HEK293 (cell line): ENCODE results near the gene IL4I1.

Source experiments
- CTCF ChIA-PET: fragments of 350-600 bp; formaldehyde crosslinking; extraction: SDS; loops from one replicate; lab custom pipeline; 2021; ENCODE audit warnings: antibody characterized with exemption; lab: Yijun Ruan, JAX
- POLR2A ChIA-PET: fragments of 300-600 bp; formaldehyde crosslinking; extraction: SDS; loops from one replicate; lab custom pipeline; 2020; ENCODE audit warnings: antibody characterized with exemption, inconsistent platforms; lab: Yijun Ruan, JAX
- H3K27ac ChIP-seq: fragments of 200-500 bp; sonication (Bioruptor generic); 2 replicates; pipeline ENCODE4 v1.5.1; 2014; ENCODE audit warnings: low read depth, low read length, control low read depth, inconsistent platforms; ENCODE audit errors: extremely low read depth
- H3K36me3 ChIP-seq, 2 experiments: fragments of 200-500 bp in 1 of 2; sonication (Bioruptor generic) in 1 of 2; 1 replicate in 1 of 2; 2 replicates in 1 of 2; pipeline ENCODE4 v1.5.1; 2014 to 2017; ENCODE audit warnings: inconsistent platforms in 2 of 2, low read length in 2 of 2; ENCODE audit not compliant: control insufficient read depth in 2 of 2, insufficient read depth in 1 of 2
- H3K4me1 ChIP-seq: fragments of 200-500 bp; sonication (Bioruptor generic); 2 replicates; pipeline ENCODE4 v1.5.1; 2014; ENCODE audit warnings: mild to moderate bottlenecking, low read length, inconsistent platforms; ENCODE audit not compliant: control insufficient read depth, insufficient read depth
- H3K4me3 ChIP-seq: 2 replicates; pipeline ENCODE4 v1.5.1; 2011; ENCODE audit warnings: low read depth, mild to moderate bottlenecking, control low read depth, low read length, moderate library complexity
- H3K9me3 ChIP-seq: fragments of 200-500 bp; sonication (Bioruptor generic); 2 replicates; pipeline ENCODE4 v1.5.1; 2014; ENCODE audit warnings: low read depth, low read length, inconsistent platforms; ENCODE audit not compliant: control insufficient read depth, insufficient read depth
- AEBP2 ChIP-seq: fragments of 450-650 bp; formaldehyde crosslinking; IDR thresholded peaks from 2 replicates; pipeline ENCODE4 v1.5.1; 2016; ENCODE audit warnings: missing biosample characterization, missing genetic modification characterization, borderline replicate concordance
- HOXA7 ChIP-seq: sonication (generic); formaldehyde crosslinking; IDR thresholded peaks from 2 replicates; pipeline ENCODE4 v1.8.1; 2022; ENCODE audit warnings: missing genetic modification reagents, borderline replicate concordance
- IKZF3 ChIP-seq: fragments of 450-650 bp; IDR thresholded peaks from 2 replicates; pipeline ENCODE4 v1.5.0; 2018; ENCODE audit warnings: missing biosample characterization, mild to moderate bottlenecking, missing genetic modification characterization, moderate library complexity
- KLF1 ChIP-seq: fragments of 450-650 bp; formaldehyde crosslinking; IDR thresholded peaks from 2 replicates; pipeline ENCODE4 v1.5.1; 2016; ENCODE audit warnings: missing biosample characterization, missing genetic modification characterization
- MZF1 ChIP-seq: fragments of 450-650 bp; formaldehyde crosslinking; IDR thresholded peaks from 2 replicates; pipeline ENCODE4 v1.5.1; 2017; ENCODE audit warnings: missing biosample characterization, missing genetic modification characterization, borderline replicate concordance
- PATZ1 ChIP-seq: fragments of 450-650 bp; formaldehyde crosslinking; IDR thresholded peaks from 2 replicates; pipeline ENCODE4 v1.5.1; 2016; ENCODE audit warnings: missing biosample characterization, missing genetic modification characterization
- WT1 ChIP-seq: fragments of 450-650 bp; formaldehyde crosslinking; IDR thresholded peaks from 2 replicates; pipeline ENCODE4 v1.5.1; 2016; ENCODE audit warnings: missing biosample characterization, missing genetic modification characterization
- ZBTB17 ChIP-seq: fragments of 450-650 bp; formaldehyde crosslinking; IDR thresholded peaks from 2 replicates; pipeline ENCODE4 v1.5.1; 2016; ENCODE audit warnings: missing biosample characterization, missing genetic modification characterization
- ZBTB20 ChIP-seq: fragments of 450-650 bp; formaldehyde crosslinking; IDR thresholded peaks from 2 replicates; pipeline ENCODE4 v1.5.1; 2016; ENCODE audit warnings: missing biosample characterization, missing genetic modification characterization
- ZIC2 ChIP-seq: fragments of 450-650 bp; formaldehyde crosslinking; IDR thresholded peaks from 2 replicates; pipeline ENCODE4 v1.5.1; 2016; ENCODE audit warnings: missing biosample characterization, missing genetic modification characterization
- ZNF23 ChIP-seq: fragments of 450-650 bp; formaldehyde crosslinking; IDR thresholded peaks from 2 replicates; pipeline ENCODE4 v1.5.1; 2016; ENCODE audit warnings: missing biosample characterization, missing genetic modification characterization, borderline replicate concordance
- ZNF335 ChIP-seq: fragments of 450-650 bp; formaldehyde crosslinking; conservative IDR thresholded peaks from 2 replicates; pipeline ENCODE4 v1.5.1; 2016; ENCODE audit warnings: missing biosample characterization, missing genetic modification characterization
- ZNF558 ChIP-seq: fragments of 450-650 bp; formaldehyde crosslinking; IDR thresholded peaks from 2 replicates; pipeline ENCODE4 v1.5.1; 2016; ENCODE audit warnings: missing biosample characterization, missing genetic modification characterization
- ZNF561 ChIP-seq: fragments of 450-650 bp; IDR thresholded peaks from 2 replicates; pipeline ENCODE4 v1.5.1; 2018; ENCODE audit warnings: missing biosample characterization, missing genetic modification characterization, borderline replicate concordance
- ZNF692 ChIP-seq: fragments of 450-650 bp; formaldehyde crosslinking; IDR thresholded peaks from 2 replicates; pipeline ENCODE4 v1.5.1; 2016; ENCODE audit warnings: missing biosample characterization, missing genetic modification characterization
- ZNF791 ChIP-seq: fragments of 450-650 bp; formaldehyde crosslinking; IDR thresholded peaks from 2 replicates; pipeline ENCODE4 v1.5.1; 2016; ENCODE audit warnings: missing biosample characterization, missing genetic modification characterization
- ZSCAN18 ChIP-seq: fragments of 450-650 bp; formaldehyde crosslinking; IDR thresholded peaks from 2 replicates; pipeline ENCODE4 v1.5.1; 2016; ENCODE audit warnings: missing biosample characterization, missing genetic modification characterization
- TF ChIP-seq, protein P1 (sequence below): fragments of 450-650 bp; formaldehyde crosslinking; IDR thresholded peaks from 2 replicates; pipeline ENCODE4 v1.5.1; 2016; ENCODE audit warnings: missing biosample characterization, missing genetic modification characterization
- TF ChIP-seq, protein P2 (sequence below): fragments of 450-650 bp; formaldehyde crosslinking; IDR thresholded peaks from 2 replicates; pipeline ENCODE4 v1.5.1; 2016; ENCODE audit warnings: missing biosample characterization, missing genetic modification characterization, low read depth
- TF ChIP-seq, protein P3 (sequence below): fragments of 450-650 bp; formaldehyde crosslinking; IDR thresholded peaks from 2 replicates; pipeline ENCODE4 v1.5.1; 2017; ENCODE audit warnings: missing biosample characterization, missing genetic modification characterization

The IL4I1 gene

DNA sequence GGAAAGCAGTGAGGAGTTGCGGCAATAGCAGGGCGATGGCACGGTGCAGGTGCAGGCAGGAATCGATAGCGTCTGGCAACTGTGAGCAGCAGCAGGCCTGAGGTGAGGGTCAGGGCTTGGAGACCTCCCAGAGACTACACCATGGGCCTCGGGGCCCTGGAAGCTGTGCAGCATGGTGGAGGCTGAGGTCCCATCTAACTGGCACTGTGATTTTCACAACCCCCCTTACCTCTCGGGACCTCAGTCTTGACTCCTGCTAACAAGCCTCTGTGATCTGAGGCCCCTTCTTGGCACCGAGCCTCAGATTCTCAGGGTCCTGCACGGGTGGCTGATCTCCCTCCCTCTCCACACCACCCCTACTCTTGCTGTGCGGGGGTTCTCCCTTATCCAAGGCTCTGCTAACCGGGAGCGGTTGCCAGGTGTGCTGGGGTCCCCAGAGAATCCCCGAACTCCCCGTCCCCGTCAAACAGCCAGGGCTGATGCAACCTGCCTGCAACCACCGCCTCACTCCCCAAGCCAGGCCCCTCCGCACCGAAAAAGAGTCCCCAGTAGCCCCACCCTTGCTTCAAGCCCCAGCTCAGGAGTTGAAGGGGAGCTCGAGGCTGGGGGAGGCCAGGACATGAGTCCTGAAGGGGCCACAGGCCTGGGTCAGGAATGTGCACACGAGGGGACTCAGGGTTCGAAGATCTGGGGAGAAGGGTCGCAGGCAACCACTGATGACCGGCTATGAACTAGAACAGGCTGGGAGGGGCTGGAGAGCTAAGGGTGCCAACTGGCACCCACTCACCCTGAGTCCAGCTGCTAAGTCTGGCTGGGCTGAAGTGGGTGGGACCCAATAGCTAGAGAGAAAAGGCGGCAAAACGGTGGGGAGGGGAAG, 27.6 kb upstream of the IL4I1 start:
- Histone ChIP-seq H3K27ac (peak overlapping the region; percentile 3), H3K9me3 (no peaks in the 10 kb centered on the region), H3K4me3 (no peak overlapping the region), H3K36me3 (peaks cover 46 to 77% of the 10 kb centered on the region in 2 experiments), H3K4me1 (peaks cover 4% of the 10 kb centered on the region)
- CTCF ChIA-PET: no interaction called here
- POLR2A ChIA-PET: interaction anchor here (0.8 kb wide), 1 partner anchor 34 kb away, joined by 3 read pairs; no protein-coding TSS in a partner anchor
- no peak for TF ChIP-seq HOXA7 (CRISPR knock-in tag)
- TF ChIP-seq PATZ1 (tag by site-specific recombination): peak; percentile 74; the same call in 1 of the 2 replicates
- TF ChIP-seq KLF1 (tag by site-specific recombination): peak; percentile 31; the same call in 1 of the 2 replicates
- TF ChIP-seq, protein P1, sequence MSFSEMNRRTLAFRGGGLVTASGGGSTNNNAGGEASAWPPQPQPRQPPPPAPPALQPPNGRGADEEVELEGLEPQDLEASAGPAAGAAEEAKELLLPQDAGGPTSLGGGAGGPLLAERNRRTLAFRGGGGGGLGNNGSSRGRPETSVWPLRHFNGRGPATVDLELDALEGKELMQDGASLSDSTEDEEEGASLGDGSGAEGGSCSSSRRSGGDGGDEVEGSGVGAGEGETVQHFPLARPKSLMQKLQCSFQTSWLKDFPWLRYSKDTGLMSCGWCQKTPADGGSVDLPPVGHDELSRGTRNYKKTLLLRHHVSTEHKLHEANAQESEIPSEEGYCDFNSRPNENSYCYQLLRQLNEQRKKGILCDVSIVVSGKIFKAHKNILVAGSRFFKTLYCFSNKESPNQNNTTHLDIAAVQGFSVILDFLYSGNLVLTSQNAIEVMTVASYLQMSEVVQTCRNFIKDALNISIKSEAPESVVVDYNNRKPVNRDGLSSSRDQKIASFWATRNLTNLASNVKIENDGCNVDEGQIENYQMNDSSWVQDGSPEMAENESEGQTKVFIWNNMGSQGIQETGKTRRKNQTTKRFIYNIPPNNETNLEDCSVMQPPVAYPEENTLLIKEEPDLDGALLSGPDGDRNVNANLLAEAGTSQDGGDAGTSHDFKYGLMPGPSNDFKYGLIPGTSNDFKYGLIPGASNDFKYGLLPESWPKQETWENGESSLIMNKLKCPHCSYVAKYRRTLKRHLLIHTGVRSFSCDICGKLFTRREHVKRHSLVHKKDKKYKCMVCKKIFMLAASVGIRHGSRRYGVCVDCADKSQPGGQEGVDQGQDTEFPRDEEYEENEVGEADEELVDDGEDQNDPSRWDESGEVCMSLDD: peak; percentile 41; the same call in 1 of the 2 replicates
- peak; percentile 67; the same call in 1 of the 2 replicates for TF ChIP-seq ZNF561 (tag by site-specific recombination)
- no peak for TF ChIP-seq WT1
- 0 out of 2 replicates have a peak, but pooled peaks have one; percentile 33 for TF ChIP-seq ZNF558 (tag by site-specific recombination)
- TF ChIP-seq, protein P2, sequence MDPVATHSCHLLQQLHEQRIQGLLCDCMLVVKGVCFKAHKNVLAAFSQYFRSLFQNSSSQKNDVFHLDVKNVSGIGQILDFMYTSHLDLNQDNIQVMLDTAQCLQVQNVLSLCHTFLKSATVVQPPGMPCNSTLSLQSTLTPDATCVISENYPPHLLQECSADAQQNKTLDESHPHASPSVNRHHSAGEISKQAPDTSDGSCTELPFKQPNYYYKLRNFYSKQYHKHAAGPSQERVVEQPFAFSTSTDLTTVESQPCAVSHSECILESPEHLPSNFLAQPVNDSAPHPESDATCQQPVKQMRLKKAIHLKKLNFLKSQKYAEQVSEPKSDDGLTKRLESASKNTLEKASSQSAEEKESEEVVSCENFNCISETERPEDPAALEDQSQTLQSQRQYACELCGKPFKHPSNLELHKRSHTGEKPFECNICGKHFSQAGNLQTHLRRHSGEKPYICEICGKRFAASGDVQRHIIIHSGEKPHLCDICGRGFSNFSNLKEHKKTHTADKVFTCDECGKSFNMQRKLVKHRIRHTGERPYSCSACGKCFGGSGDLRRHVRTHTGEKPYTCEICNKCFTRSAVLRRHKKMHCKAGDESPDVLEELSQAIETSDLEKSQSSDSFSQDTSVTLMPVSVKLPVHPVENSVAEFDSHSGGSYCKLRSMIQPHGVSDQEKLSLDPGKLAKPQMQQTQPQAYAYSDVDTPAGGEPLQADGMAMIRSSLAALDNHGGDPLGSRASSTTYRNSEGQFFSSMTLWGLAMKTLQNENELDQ (tag by site-specific recombination): no peak
- TF ChIP-seq ZIC2 (tag by site-specific recombination): peak; percentile 31; the same call in 1 of the 2 replicates
- peak; percentile 21; the same call in 1 of the 2 replicates for TF ChIP-seq ZBTB20 (tag by site-specific recombination)
- TF ChIP-seq IKZF3 (tag by site-specific recombination): peak; percentile 46
- peak; percentile 83; the same call in 1 of the 2 replicates for TF ChIP-seq ZSCAN18 (tag by site-specific recombination)
- no peak for TF ChIP-seq AEBP2 (tag by site-specific recombination)
- TF ChIP-seq ZNF791: 0 out of 2 replicates have a peak, but pooled peaks have one; percentile 4
- TF ChIP-seq, protein P3, sequence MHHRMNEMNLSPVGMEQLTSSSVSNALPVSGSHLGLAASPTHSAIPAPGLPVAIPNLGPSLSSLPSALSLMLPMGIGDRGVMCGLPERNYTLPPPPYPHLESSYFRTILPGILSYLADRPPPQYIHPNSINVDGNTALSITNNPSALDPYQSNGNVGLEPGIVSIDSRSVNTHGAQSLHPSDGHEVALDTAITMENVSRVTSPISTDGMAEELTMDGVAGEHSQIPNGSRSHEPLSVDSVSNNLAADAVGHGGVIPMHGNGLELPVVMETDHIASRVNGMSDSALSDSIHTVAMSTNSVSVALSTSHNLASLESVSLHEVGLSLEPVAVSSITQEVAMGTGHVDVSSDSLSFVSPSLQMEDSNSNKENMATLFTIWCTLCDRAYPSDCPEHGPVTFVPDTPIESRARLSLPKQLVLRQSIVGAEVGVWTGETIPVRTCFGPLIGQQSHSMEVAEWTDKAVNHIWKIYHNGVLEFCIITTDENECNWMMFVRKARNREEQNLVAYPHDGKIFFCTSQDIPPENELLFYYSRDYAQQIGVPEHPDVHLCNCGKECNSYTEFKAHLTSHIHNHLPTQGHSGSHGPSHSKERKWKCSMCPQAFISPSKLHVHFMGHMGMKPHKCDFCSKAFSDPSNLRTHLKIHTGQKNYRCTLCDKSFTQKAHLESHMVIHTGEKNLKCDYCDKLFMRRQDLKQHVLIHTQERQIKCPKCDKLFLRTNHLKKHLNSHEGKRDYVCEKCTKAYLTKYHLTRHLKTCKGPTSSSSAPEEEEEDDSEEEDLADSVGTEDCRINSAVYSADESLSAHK: peak; percentile 35; the same call in 1 of the 2 replicates
- peak; percentile 81 for TF ChIP-seq ZNF692 (tag by site-specific recombination)
- peak; percentile 51 for TF ChIP-seq ZBTB17 (tag by site-specific recombination)
- peak; percentile 79; the same call in 1 of the 2 replicates for TF ChIP-seq MZF1 (tag by site-specific recombination)
- 0 out of 2 replicates have a peak, but pooled peaks have one; percentile 12 for TF ChIP-seq ZNF23
- peak; percentile 35; the same call in 1 of the 2 replicates for TF ChIP-seq ZNF335 (tag by site-specific recombination)
